CD1c-positive myeloid dendritic cell (primary cell): ENCODE measurements around the gene GDPD5.

ENCODE experiments used
- DNase-seq: peaks from one replicate; pipeline ENCODE4 v3.0.0-alpha.2; 2016; ENCODE audit errors: extremely low spot score

GDPD5 gene

DNA sequence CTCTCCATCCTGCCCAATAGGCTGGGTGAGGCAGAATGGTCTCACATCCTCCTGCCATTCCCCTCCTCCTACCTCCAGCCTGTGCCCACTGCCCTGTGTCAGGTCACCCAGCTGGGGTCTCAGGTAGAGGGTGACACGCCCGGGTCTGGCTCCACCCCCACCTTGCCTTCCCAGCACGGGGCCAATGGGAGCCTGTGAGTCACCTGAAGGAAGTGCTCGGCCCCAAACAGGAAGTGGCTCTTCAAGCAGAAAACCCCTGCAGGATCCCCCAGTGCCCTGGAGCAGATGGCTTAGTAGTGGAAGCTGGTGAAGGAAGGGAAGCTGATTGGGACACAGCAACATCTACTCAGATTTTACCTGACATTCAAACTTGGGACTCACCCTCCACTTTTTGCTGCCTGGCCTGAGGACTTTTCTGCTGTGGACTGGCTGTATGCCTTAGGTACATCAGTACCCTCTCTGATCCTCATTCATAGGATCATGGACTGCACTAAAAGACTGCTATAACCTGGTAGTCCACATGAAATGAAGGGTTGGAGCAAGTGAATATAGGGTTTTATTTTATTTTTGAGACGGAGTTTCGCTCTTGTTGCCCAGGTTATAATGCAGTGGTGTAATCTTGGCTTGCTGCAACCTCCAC is 33.4 kb downstream of the GDPD5 start:
- DNase-seq: peak; percentile 27

DNA sequence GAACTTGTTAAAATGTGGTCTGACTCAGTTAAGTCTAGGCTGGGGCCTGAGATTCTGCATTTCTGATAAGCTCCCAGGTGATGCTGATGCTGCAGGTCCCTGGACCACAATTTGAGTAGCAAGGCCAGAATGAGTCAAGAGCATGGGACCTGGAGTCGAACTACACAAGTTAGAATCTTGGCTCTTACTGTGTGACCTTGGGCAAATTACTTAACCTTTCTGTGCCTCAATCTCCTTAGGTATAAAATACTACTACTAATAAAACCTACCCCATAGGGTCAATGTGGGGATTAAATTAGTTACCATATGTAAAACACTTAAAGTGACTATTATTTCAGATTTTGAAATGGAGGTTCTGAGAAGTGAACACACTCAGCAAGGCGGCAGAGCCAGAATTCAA is 34.3 kb downstream of the GDPD5 start:
- DNase-seq: no peak

DNA sequence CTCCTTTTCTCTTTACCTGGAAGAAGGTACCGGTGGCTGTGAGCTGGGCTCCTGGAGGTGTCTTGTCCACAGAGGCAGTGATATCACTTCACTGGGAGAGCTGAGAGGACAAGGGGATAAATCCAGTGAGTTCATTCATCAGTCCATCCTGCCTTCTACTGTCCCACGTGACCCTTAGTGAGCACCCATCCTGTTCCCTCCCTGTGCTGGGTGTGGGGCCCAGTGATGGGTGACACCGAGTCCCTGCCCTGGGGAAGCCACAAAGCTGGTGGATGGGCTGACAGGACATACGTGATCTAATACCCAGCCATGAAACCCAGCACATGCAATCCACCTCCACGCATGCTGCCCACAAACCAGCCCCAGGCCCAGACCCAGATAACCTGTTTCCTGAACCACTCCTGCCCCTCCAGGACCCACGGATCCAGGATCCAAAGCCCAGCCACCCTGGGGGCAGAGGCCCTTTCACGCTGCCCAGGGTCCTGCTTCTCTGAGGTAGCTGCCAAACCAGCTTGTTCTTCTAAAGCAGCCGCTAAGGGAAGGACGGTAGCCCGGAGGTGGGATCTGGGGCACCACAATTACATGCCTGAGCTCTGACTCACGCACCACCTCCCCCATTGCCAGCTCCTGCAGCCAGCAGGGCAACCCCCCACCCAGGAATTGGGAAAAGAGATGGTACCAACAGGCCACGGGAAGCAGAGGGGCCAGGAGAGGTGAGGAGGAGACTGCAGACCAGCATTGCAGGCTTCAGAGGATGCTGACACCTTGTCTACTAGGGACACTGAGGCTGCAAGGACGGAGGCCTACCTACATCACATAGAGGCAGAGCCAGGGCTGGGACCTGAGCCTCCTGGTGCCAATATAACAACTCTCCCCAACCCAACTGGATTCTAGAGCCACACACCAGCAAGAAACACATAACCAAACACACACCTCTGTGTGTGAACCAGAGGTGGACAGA is 35.2 kb downstream of the GDPD5 start:
- no peak for DNase-seq

DNA sequence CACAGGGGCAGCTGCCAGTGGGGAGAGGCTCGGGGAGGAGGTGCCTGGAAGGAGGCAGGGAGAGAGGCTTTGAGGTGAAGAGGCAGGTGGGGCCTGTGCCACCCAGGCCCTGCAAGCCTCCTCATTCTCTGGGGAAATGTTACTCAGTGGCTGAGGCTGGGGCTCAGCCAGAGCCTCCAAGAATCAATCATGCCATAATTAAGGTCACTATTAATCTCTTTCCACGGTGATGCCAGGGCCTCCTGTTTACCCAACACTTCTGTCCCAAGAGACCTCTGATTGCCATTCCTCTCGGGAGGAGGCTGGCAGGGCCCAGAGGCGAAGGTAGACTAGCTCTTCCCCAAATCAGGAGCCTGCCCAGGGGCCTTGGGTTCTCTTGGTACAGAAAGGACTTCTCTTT is 38.4 kb downstream of the GDPD5 start:
- DNase-seq: no peak

DNA sequence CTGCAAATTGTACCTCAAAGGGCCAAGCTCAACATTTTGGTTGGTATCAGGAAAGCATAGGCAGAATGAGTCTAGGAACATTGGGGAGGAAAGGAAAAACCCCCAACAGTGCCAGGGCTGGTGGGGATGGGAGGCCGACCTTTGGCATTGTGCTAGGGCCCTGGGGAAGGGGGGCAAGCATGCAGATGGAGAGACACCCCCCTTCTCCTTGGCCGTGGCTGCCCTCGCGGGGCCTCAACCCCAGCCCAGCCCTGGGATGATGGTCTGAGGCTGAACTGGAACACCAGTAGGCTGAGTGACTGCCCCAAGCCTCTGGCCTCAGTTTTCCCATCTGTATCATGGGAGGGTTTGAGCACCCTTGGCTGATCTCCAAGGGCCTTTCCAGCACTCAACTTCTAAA is 40.0 kb downstream of the GDPD5 start:
- no peak for DNase-seq

DNA sequence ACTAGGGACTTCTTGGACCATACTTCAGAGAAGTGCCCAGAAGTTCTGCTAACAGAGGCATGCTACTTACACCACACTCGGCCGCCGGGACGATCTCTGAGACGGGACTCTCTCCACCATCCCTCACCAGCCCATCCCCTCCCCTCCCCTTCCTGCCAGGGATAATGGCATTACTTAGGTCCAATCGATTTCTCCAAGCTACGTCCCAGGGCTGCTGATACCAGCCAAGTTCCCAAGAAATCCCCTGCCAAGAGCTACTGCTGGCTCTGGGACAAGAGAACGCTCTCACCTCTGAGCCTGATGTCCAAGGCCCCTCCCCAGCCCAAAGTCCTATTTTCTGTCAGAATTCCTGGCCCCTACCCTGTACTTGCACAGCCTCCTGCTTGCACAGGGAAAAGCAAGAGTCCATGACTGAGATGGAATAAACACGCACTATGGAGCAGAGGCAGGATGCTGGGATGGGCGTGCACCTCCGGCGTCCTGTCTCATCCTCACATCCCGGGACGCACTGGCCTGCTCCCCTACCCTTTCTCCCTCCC is 42.7 kb downstream of the GDPD5 start:
- no peak for DNase-seq

DNA sequence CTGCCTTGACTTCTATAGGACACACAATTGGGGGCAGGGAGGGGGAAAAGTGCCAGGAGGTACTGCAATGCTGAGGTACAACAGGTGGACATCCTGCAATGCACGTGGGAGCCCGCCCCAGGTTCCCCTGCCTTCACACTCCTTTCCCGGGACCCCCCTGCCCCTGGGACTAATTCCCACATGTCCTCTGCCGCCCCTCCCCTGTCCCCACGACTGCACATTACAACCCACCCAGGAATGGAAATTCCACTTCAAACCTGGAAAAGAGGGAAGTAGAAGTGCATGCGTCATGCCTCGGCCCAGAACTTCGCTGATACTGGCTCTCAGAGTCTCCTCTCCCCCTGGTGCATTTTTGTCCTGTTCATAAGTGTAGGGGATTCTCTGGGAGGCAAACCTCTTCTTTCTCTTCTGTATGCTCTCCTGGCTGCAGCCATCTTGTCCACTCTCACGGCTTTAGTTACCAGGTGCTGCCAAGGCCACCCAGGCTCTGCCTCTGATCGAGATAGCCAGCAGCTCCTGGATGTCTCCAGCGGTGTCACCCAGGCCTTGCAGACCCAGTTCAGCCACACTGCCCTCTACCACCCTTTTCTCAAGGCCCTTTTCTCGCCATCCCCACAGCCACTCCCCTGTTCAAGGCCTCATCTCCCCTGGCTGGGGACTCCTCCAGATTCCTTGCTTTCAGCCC is 43.7 kb downstream of the GDPD5 start:
- peak; percentile 45 for DNase-seq

DNA sequence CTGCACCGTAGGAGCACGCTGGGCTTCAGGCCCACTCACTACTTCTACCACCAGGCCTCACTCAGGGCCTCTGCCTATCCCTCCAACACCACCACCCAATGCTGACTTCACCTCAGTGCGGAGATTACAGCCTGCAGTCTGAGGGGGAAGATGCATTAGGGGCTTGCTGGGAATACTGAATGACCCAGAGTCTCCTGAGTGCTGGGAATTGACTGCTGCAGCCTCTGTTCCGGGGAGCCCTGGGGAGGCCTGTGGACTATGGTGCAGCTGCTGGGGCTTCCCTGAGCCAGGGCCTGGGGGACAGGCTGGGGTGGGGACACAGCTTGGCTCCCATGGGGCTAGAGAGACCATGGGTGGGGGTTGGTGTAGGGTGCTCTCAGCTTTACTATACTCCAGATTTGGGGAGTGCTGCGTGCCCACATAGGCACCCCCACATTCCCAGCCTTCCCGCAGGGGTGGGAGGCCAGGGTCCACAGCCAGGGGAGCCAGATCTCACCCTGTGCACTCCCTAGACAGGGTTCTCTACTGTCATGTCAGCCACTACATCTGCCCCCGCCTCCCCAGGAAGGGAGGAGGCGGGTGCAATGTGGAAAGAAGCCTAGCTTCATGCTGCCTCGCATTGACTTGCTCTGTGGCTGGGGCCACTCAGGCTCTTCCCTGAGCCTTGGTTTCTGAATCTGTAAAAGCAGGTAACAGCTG is 44.4 kb downstream of the GDPD5 start:
- DNase-seq: no peak

DNA sequence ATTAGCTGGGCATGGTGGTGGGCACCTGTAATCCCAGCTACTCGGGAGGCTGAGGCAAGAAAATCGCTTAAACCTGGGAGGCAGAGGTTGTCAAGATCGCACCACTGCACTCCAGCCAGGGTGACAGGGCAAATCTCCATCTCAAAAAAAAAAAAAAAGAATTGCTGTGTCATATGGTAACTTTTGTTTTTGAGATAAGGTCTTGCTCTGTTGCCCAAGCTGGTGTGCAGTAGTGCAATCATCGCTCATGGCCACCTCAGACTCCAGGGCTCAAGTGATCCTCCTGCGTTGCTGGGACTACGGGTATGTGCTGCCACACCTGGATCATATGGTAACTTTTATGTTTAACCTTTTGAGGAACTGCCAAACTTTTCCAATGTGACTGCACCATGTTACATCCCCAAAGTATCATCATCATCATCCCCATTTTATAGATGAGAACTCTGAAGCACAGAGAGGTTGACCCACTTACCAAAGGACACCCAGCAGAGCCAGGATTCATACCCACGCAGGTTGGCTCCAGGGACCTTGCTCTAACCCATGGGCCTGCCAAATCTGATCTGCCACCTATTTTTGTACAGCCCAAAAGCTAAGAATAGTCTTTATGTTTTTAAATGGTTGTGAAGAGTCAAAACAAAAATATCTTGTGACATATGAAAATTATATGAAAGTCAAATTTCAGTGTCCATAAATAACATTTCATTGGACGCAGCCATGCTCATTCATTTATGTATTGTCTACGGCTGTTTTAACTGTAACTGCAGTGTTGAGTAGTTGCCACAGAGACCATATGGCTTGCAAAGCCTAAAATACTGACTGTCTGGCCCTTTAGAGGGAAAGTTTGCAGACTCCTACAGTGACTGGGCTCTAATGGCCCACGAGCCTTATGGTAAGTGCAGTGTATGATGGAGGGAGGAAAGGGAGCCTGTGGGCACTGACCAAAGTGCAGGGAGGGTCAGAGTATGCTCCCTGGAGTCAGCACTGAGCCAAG is 45.3 kb downstream of the GDPD5 start:
- no peak for DNase-seq

DNA sequence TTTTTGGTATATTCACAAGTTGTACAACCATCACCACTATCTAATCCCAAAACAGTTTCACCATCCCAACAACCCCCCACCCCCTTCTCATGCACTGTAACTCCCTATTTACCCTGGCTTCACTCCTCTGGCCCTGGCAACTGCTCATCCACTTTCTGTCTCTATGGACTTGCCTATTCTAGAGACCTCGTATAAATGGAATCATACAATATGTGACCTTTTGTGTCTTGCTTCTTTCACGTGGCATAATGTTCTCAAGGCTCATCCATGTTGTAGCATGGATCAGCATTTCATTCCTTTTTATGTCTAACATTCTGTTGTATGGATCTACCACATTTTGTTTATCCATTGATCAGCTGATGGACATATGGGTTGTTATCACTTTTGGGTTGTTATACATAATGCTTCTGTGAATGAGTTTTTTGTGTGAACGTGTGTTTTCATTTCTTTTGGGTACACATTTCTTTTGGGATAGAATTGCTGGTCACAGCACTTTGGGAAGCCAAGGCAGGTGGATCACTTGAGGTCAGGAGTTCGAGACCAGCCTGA is 46.1 kb downstream of the GDPD5 start:
- DNase-seq: no peak

DNA sequence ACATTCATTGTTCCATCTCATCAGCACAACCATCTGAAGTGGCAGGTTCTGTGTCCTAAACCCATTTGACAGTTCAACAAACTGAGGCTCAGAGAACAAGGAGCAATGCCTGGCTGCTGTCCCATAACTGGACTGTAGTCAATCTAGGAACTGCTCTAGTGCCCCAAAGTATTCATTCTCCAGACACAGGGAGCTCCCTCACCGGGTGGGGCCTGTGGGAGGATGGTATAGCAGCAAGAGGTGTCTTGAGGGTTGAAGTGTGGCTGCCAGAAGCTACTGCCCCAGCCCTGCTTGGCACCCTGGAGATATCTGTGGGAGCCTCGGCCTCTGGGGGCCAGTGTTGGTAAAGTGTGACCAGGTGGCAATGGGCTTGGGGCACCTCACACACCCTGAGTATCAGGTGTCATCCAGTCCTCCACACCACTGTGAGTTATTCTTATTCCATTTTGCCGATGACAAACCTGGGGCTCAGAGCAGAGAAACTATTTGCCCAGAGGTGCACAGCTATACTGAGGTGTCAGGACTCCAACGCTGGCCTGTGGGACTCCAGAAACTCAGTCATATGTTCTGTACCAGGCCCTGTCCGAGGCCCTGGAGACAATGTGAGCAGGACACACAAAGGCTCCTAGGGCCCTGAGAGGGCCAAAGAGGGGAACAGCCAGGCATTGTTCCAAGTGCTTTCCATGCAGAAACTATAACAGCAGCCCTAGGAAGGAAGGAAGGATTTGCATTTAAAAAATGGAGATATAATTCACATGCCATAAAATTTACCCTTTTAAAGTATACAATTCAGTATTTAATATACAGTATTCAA is 46.8 kb downstream of the GDPD5 start:
- no peak for DNase-seq

DNA sequence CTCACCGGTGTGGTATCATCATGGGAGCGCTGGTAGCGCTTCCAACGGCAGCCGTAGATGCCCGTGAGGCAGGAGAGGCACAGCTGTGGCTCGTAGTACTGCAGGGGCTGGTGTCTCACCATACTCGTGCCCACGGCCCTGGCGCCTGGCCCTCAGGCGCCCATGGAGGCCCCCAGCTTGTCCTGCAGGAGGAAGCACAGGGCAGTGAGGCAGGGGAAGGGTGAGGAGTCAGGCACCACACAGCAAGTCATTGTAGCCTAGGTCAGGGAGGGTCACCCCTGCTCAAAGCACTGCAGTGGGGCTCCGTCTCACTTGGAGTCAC is 48.2 kb downstream of the GDPD5 start:
- DNase-seq: no peak

DNA sequence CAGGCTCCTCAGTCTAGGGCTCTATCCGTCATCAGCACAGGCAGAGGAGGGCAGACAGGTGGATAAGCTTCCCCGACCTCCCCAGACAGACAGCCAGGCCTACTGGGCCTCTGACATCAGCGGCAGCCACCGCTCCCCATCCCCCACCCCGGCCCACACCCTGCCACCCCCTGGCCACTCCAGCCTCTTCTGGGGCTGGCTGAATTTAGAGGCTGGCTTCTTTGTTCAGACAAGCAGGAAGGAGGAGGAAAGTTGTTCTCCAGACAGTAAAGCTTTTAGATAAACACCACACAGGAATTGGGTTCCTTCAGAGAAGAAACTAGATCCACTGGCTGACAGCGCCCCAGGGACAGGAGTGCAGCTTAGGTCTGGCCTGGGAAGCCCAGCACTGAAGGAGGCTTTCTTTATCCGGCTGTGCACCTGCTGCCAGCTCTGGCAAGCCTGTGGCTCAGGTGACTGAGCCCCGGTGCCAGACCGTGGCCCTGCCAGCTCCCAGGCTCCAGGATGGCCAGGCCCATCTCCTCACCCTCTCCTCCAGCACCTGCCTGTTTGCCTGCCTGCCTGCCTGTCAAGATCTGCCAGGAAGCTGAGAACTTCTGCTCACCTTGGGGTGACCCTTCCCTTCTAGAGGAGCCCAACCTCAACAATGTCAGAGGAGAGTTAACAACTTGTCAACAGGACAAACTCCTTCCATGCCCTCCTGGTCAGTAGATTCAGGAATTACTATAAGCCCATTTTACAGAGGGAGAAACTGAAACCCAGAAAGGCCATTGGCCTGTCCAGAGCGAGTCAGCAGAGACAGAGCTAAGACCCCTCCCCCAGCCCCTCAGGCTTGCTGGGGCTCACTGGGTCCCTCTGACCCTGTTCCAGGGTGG is 48.8 kb downstream of the GDPD5 start:
- no peak for DNase-seq

DNA sequence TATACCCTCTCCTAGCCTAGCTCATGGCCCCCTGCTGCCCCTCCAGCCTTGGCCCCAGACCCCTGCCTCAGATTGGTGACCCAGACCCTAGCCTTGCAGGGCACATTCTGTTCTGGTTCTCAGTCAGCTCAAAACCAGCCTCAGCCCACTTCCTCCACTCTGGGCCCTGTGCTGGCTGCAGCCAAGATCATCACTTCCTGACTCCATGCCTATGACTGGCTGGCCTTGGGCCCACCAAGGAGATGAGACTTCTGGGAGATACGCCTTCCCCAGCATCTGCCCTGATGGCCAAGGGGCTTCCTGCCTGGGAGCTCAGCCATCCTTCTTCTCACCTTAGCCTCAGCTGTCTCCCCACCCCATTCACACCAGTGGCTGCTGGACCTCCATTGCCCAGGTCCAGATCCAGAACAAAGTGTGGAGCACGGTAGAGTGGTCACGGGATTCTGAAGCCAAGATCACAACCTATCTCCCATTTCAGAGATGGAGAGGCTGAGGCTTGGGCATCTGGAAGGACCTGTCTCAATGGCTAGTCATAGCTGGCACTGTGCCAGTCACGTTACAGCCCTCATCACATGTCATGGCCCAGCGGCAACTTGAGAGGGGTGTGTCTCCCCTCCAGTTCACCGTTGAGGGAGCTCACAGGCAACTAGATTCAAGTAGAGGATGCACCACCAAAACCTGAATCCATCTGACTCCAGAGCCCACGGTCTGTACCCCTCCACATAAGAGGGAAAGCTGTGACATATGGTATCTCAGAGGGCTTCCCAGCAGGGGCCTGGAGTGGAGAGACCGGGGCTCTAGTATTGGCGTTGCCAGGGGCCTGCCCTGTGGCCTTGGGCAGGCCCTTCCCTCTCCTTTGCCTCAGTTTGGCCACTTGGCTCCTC is 49.7 kb downstream of the GDPD5 start:
- DNase-seq: peak; percentile 15

DNA sequence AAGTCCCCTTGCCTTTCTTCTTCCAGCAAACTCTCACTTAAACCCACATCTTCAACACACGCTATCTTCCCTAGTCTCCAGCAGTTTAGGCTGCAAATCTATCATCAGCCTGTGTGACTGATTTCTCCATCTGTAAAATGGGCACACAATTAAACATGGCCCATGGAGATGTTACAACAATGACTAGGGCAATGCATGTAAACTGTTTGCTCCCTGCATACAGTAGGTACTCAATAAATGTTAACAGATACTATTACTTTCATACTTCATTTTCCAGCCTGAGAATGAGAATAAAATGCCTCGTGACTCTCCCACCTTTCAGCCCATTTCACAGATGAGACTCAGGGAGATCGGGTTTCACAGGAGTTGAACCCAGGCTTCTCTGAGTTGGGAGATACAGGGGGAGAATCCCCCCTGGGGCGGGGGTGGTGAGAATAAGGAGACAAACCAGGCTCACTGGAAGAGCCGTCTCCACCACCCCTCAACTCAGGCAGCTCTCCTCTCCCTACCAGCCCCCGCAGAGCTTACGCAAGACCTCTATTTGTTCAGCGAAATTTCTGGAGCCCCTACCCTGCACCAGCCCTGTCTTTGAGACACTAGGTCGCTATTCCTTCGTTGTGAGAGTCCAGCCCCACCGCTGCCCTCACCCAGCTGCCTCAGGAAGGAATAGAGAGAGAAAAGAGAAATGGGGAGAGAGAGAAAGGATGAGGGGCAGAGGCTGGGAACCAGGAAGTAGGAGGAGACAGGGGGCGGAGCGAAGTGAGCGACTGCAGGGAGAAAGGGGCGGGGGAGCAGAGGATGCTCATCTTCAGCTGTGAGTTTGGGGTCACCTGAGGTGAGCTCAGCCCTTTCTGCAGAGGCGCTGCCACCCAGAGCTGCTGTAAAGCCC is 50.6 kb downstream of the GDPD5 start:
- peak; percentile 24 for DNase-seq

DNA sequence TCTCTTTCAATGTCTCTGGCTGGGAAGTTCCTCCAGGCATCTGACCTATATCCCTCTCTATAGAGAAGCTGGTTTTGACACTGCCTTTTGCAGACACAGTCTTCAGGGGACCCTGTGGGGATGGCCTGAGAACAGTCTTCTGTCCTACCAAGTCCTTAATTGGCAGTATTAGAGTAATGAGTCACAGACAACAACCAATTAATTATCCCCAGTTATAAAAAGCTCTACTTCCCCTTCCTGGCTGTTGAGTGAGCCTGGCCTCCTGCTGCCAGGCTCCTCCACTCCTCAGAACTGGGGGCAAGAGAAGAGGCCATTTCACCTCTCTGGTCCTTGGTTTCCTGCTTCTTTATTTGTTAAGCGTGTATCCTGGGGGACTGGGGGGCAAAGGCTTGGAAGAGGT is 51.5 kb downstream of the GDPD5 start:
- DNase-seq: peak; percentile 17
